HG03439 (cell line): ENCODE data around the gene TLE1.

Experiments
- ATAC-seq: cut with Tn5 transposase; IDR thresholded peaks from one replicate; pipeline ENCODE4 v1.9.1; 2021; ENCODE audit warnings: mild to moderate bottlenecking, moderate library complexity; ENCODE audit not compliant: unreplicated experiment

TLE1 gene

DNA sequence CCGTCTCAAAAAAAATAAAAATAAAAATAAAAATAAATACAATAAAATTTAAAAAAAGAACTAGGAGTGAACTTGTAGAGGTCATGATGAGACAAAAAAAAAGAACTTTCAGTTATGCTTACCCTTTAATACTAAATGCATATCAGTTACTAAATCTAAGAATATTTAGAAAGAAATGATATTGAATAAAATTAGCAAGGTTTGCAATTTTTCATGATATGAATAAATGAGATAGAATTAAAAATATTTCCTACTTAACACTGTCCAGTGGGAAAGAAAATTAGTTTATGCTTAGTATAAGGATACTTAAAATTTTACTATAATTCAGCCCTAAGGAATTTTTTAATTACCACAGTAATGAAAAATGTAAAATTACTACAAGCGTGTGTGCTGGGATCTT lies 132.4 kb downstream of the TLE1 start:
- no peak for ATAC-seq

DNA sequence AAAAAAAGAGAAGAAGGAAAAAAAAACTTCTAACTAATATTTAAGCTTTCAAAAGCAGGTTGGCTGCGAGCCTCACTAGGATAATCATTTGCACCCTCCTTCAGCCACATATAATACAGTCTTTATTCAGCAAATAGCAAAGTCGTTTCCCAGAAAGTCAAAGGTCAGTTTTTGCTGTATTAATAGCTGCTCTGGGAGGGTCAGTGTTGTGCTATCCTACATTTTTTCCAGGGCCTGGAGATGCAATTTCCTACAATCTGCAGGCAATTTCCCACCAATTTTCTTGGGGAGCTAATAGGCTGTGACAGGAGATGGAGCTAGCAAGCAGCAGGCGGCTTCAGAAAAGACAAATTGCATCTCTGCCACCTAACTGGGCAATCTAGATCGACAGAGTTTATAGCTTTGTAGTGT lies 136.8 kb downstream of the TLE1 start:
- no peak for ATAC-seq

DNA sequence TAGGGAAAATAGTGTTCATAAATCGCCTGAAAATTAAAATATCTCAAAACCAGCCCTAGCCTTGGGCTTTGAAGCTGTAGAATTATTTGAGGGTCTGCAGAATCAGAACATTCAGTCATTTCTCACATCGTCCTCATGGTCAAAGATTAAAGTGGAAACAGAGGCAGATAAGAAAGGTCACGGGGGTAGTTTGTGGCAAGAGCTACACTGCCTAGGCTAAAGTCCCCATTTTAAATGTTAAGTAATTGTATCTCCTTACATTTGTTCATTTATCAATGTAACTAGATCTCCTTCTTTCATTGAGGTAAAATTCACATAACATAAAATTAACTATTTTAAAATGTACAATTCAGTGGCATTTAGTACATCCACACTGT lies 139.2 kb downstream of the TLE1 start:
- no peak for ATAC-seq

DNA sequence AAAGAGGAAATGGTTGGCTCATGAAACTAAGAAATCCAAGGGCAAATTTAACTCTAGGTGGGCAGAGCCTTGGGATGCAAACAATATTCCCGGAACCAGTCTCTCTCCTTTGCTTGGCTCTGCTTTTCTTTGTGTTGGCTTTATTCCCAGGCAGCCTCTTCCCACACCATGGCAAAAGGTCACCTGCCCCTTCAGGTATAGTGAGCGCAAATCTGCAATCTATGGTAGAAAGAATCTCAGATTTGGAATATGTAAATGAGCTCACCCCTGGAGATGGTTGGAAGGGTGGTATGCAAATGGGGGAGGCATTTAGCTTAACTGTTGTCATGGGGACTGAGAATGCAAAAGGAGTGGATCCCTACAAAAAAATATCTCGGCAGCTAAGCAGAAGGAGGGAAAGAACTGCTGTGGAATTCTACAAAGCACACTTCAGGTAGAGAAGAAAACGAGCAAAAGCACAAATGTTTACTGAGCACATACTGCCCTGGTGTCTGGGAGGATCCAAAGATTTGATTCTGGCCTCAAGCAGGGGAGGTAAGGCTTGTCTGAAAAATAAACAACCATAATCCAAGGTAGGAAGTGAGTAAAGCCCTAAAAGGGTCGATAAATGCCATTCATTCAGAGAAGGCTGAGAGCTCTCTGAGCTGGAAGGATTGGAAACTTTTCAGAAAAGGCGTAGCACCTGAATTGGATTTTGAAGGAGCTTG lies 139.7 kb downstream of the TLE1 start:
- no peak for ATAC-seq

DNA sequence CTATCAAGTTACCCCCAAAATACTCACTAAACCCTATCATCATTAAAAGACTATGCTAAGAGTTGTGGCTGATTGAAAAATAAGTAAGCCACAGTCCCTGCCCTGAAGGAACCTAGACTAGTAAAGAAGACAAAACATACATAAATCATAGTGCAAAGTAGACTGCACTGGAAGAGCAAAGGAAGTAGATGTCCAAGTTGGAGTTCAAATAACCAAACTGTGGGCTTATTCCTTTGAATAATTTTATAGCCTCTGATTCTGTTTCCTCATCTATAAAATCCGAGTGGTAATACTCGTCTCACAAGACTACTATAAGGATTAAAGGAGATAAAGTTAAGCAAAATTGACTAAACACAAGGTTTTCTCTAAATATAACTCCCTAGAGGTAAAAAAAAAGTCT lies 140.4 kb downstream of the TLE1 start:
- no peak for ATAC-seq

DNA sequence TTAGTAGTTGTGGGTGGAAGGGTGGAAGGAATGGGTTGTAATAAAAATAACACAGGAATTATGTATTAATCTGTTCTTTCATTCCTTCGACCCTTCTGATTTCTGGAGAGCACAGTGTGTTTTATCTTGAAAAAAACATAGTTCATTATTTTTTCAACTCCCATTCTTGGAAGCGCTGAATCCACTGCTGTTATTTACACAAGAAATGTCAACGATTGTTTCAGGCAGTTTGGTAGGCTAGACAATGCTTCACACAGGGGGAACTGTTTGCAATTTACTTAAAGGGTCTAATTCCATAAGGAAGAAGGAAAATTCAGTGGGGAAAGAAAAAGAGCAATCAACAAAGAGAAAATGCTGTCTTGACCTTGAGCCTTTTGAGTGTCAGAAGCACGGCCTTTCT lies 142.9 kb downstream of the TLE1 start:
- no peak for ATAC-seq

DNA sequence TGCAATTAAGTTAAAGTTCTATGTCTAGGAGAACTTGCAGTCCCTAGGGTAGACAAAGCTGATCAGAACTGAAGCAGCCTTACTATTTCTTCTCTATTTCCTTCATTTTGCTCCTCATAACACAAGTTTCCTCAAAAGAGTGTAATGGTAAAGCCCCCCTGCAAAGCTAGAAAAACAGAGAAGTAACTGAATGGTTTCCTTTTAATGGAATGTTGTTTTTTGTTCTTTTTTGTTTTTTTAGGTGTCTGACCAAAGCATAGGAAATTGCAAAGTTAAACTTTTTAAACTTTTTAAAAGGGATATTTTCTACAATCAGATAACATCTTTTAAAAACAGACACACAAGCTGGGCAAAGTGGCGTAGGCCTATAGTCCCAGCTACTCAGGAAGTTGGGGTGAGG lies 145.7 kb downstream of the TLE1 start:
- no peak for ATAC-seq

DNA sequence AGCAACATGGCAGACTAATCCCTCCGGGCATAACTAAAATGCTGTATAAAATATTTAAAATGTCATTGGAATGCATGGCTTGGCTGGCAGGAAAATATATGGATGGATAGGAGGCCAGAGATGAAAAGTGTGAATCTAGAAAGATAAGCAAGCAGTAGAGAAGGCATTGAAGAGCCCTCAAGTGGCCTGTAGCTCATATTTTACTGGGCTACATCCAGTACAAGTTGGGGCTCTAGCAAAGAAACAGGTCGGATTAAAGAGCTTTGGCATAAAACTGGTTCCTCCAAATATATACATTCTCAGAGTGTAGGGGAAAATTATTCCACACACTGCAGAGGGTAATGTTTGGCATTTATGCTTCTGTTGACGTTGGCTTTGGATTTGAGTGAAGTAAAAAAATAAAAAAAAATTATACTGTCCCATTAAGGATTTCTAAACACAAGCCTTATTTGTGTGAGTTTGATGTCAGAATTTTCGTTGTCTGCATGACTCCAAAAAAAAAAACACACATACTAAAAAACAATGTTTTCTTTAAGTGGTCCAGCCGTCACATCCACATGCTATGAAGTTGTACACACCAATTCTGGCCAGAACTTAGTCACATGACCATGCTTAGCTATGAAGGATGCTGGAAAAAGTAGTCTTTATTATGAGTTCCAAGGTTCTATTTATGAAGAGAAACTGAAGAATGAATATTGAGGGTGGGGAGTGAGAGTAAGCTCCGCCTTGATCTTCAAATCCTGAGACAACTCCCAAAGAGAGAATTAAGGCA lies 147.0 kb downstream of the TLE1 start:
- ATAC-seq: no peak

DNA sequence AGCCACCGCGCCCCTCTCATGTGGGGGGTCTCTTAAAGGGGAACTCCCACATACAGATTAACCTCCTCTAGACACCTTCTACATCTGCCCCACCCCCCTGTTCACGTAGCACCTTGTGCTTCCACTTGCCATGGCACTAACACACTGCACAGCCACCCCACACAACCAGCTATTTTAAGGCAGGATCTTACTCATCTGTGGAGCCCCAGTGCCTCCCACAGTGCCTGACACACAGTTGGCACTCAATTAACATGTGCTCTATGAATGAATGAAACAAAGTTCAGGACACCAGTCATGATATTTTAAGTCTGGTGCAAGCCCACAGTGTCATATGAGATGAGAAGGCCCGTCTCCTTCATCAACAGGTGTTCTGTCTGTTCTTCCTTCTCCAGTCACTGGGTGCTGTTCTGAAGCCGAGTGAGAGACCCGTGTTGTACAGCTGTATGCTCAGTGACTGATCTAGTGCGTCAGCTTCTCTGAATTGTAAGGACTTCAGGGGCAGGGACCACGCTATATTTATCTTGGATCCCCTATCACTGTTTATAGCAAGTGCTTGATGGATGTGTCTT lies 149.1 kb downstream of the TLE1 start:
- ATAC-seq: no peak

DNA sequence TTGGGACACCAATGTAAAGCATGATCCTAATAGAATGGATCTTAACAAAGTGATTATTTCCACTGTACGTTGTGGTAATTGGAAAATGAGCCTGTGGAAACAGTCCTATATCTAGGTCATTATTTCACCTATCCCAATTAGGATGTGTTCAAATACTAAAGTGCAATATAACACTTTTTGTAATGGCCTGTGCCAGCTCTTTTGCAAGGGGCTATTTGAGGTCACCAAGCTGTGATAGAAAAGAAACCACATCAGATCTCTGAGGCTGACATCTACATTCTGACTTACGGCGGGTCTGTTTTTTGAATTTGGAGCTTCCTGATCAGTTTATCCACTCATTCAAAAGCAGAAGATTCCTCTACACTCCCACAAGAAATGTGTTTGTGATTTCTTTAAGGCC lies 150.0 kb downstream of the TLE1 start:
- no peak for ATAC-seq

DNA sequence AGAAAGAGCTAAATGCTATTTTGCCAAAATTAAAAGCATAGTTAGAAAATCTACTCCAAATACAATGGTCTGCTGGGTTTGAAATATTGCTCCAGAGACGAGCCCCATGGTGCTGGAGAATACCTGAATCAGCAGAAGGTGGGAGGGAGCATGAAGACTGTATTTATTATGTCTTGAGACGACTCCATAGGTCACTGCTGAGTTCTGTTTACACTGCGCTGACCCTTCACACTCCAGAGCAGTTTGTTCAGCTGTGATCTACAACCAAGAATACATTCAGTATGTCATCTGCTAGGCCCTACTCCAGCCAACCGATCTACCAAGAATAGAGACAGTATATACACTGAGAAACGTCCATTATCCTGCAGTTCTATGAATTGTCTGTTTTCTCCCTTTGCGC lies 150.5 kb downstream of the TLE1 start:
- ATAC-seq: no peak

DNA sequence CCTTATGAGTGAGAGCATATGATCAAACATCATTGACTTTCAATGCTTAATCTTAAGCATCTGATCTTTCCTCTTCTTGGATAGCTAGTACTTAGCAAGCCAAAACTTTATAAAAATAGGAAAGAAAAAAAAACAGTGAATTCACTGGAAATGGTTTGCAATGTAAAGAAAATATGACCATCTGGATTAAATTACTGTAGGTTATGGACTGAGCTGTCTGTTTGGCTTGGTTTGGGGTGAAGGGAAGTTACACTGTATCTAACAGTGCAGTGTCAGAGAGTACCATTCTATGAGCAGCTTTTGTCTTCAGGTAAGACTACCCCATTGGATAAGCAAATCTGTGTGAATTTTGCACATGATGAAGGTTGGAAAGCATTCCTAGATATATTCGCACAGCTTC lies 151.4 kb downstream of the TLE1 start:
- ATAC-seq: no peak

DNA sequence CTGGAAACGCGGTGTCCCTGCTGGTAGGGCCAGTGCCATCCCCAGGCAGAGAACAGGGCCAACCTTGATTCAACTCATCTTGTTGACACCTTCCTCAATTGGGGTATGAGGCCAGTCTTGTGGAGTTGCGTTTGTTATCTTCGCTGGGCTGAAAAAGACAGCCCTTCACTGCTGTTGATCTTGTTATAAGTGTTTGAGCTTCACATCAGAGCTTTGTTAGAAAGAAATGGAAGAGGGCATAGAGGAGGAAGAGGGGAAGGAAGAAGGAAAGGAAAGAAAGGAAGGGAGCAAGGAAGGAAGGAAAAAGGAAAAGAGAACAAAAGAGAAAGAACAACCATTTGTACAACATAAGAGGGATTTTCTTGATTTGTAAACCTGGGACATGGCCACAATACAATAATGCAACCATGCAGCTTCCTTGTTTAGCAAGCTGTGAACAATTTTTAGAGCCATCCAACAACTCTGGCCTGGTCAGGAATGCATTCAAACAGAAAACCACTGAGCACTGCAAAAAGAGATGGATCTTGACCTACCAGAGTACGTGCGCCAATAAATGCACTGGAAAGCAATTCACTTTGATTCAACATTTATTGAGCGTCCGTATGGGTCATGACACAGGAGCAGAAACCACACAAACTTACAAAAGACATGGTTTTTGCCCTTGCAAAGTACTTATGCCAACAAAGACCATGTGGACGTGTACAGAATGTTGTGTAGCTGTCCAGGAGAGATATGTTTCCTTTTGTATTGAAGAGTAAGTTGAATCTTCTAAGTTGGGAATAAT lies 152.9 kb downstream of the TLE1 start:
- ATAC-seq: no peak

DNA sequence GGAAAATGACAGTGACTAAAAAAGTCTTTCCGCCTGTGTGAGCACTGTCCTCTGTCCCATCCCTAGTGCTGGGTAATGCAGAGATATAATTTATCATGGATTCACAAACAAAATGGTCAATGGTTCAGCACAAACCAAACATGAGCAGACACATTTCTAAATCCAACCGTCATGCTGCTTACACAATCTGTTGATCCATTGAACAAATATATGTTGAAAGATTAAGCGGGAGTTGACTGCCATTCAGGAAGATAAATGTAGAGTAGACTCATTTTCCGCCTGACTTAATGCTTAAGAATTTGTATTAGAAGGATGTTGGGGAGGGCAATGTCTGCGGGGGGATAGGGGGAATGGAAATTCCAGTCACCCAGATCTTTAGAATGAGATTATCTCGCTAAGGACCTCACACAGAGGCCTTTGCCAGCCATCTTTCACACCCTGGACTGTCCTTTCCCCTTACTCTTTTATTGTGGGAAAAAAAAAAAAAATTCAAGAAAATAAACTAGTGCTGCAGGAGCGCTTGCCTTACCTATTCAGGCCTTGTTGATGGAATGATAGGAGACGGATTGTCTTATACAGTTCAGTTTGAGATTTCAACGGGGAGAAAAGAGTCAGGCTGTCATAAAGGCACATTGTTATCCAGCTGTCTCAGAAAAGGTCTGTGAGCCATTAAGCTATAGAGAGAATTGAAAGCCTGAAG lies 153.7 kb downstream of the TLE1 start:
- ATAC-seq: no peak

DNA sequence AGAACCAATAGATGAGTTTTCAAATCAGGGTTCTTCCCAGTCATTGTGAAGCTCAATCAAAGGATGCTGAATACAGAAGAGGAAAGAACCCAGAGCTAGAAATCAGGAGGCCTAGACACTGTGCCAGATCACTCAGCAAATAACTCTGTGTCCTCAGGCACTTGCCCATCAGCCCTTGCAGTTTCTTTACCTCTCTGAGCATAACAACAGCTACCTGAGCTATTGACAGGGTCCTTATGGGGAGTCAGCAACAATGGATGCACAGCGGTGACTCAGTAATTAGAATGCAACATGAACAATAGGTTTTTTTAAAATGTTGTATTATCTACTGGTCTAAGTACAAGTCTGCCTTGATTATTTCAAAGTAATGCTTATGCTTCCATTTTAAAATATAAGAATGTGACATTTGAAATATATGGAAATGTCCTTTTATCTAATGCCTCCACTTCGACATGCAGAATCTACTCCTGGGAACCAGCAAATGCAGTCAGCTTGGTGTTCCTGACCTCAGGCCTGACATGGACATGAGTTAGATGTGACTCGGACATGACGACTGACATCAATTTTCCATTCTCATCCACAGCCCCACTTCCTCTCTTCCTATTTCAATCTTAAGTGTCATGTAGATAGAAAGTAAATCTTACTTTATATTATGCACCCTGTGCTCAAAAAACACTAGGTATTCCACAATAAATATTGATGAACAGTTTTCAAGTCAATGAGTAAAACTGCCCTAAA lies 155.0 kb downstream of the TLE1 start:
- no peak for ATAC-seq
